Adrenal gland (tissue), 12 donors: ENCODE data around the gene ADK. TPM values are rescaled to one million over a fixed set of nuclear protein-coding genes. Genes with fewer than 3 reads are reported as not detected.

ENCODE experiments used
- DNase-seq, 7 donors: peaks; one replicate each; pipeline ENCODE4 v3.0.0-alpha.2; 2019 to 2020
- H3K27ac ChIP-seq, 5 donors: fragments of 200-600 bp; sonication (generic) in 4 of 5; 1 replicate in 3 of 5; 2 replicates in 2 of 5; pipeline versions ENCODE4 v1.5.1 to v1.8.0; 2016 to 2020; ENCODE audit warnings: mild to moderate bottlenecking in 1 of 5
- H3K27me3 ChIP-seq: fragments of 200-600 bp; 2 replicates; pipeline ENCODE4 v1.8.0; 2021
- H3K36me3 ChIP-seq, 2 donors: fragments of 200-600 bp; replicated peaks in 1 of 2; 1 replicate in 1 of 2; 2 replicates in 1 of 2; pipeline versions ENCODE4 v1.5.1 to v1.8.0; 2018 to 2022
- H3K4me1 ChIP-seq, 2 donors: fragments of 200-600 bp; replicated peaks in 1 of 2; 1 replicate in 1 of 2; 2 replicates in 1 of 2; pipeline versions ENCODE4 v1.5.1 to v1.8.0; 2018 to 2021
- H3K4me3 ChIP-seq, 4 donors: fragments of 200-600 bp; sonication (generic) in 3 of 4; one replicate each; pipeline ENCODE4 v1.5.1; 2016 to 2018
- H3K9me3 ChIP-seq, 3 donors: fragments of 200-600 bp; sonication (generic) in 1 of 3; replicated peaks in 1 of 3; 1 replicate in 2 of 3; 2 replicates in 1 of 3; pipeline versions ENCODE4 v1.5.1 to v1.8.0; 2016 to 2021
- POLR2A ChIP-seq, 2 donors: fragments of 450-650 bp; IDR thresholded peaks; one replicate each; pipeline ENCODE4 v1.6.1; 2017; ENCODE audit warnings: antibody characterized with exemption in 2 of 2, mild to moderate bottlenecking in 2 of 2, moderate library complexity in 1 of 2
- WGBS, 4 donors: extraction: QIAGEN DNeasy Blood & Tissue Kit in 2 of 4; methylation state at CpG; one replicate each; pipeline versions ENCODE4 v1.1.5 to v1.1.7; 2013 to 2017; 5-methylcytosine and 5-hydroxymethylcytosine counted together
- intact Hi-C, 2 donors: fragments of 100-400 bp; cut with DNase I; formaldehyde crosslinking; loops; one replicate each; pipeline versions ENCODE4 v1.14.1 to v1.15.0; 2022 to 2023
- polyA plus RNA-seq, 3 donors: library from polyadenylated mRNA; stranded (reverse); fragments of 200-250 nt in 2 of 3; fragments of 350-450 nt in 1 of 3; fragmentation: Illumina TruSeq in 1 of 3; extraction: RNeasy Lipid Tissue Mini Kit (QIAGEN cat#74804) in 1 of 3; gene quantifications; one replicate each; pipeline ENCODE4 v1.2.3, GENCODE V29; 2013 to 2014
- total RNA-seq, 9 donors: library from RNA; depleted of rRNA in 4 of 9; stranded (reverse); fragments of >200 nt in 4 of 9; fragments of 120-200 nt in 1 of 9; fragmentation: NEBNext Ultra II Directional in 1 of 9; extraction: Animal tissue kit (Norgen Biotek cat#: 25700) in 1 of 9; gene quantifications; one replicate each; pipeline versions ENCODE4 v1.1.0 to v1.2.4, GENCODE V29; 2013 to 2023
- TF ChIP-seq, protein P1 (sequence below), 6 experiments: fragments of 450-650 bp in 4 of 6; fragments of 200-600 bp in 2 of 6; sonication (generic) in 1 of 6; IDR thresholded peaks; 1 replicate in 5 of 6; 2 replicates in 1 of 6; pipeline versions ENCODE4 v1.5.1 to v1.8.0; 2016 to 2021; ENCODE audit warnings: antibody characterized with exemption in 6 of 6, mild to moderate bottlenecking in 2 of 6, moderate library complexity in 1 of 6
- donor health status: healthy with polysubstance abuse.
- donor health status: Bipolar disorder and iron deficiency.
- donor health status: DM: yes; HTN: yes; CAD: no.
- donor health status: DM: no; HTN: no; CAD: no.
- donor health status: DM: no; HTN: no; CAD: no.
- donor health status: DM: yes; HTN: yes; CAD: no.

Gene ADK
- total and polyA plus RNA-seq, 12 donors: 8.2 to 45.5 (median 22.2) TPM

- 69 to 74% (median 70%) methylated on average over 3 of the region's 3 CpGs for WGBS, 4 donors
- no peak for TF ChIP-seq POLR2A (IDR thresholded peaks at IDR 0.05)
- TF ChIP-seq, protein P1, sequence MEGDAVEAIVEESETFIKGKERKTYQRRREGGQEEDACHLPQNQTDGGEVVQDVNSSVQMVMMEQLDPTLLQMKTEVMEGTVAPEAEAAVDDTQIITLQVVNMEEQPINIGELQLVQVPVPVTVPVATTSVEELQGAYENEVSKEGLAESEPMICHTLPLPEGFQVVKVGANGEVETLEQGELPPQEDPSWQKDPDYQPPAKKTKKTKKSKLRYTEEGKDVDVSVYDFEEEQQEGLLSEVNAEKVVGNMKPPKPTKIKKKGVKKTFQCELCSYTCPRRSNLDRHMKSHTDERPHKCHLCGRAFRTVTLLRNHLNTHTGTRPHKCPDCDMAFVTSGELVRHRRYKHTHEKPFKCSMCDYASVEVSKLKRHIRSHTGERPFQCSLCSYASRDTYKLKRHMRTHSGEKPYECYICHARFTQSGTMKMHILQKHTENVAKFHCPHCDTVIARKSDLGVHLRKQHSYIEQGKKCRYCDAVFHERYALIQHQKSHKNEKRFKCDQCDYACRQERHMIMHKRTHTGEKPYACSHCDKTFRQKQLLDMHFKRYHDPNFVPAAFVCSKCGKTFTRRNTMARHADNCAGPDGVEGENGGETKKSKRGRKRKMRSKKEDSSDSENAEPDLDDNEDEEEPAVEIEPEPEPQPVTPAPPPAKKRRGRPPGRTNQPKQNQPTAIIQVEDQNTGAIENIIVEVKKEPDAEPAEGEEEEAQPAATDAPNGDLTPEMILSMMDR (IDR thresholded peaks at IDR 0.05): no peak
- no peak overlapping the region for H3K4me3 ChIP-seq
- no peaks in the 10 kb centered on the region for H3K27me3 ChIP-seq
- no peak overlapping the region for H3K27ac ChIP-seq
- no peaks in the 10 kb centered on the region for H3K36me3 ChIP-seq
- no peaks in the 10 kb centered on the region for H3K4me1 ChIP-seq
- intact Hi-C loops: no loop called here
- no peaks in the 10 kb centered on the region for H3K9me3 ChIP-seq
- DNase-seq: peak in 1 of 7 donors; percentile 14
Observed at GRCh38 chr10:74738542-74738941, 587.5 kb downstream of the ADK start.

DNA sequence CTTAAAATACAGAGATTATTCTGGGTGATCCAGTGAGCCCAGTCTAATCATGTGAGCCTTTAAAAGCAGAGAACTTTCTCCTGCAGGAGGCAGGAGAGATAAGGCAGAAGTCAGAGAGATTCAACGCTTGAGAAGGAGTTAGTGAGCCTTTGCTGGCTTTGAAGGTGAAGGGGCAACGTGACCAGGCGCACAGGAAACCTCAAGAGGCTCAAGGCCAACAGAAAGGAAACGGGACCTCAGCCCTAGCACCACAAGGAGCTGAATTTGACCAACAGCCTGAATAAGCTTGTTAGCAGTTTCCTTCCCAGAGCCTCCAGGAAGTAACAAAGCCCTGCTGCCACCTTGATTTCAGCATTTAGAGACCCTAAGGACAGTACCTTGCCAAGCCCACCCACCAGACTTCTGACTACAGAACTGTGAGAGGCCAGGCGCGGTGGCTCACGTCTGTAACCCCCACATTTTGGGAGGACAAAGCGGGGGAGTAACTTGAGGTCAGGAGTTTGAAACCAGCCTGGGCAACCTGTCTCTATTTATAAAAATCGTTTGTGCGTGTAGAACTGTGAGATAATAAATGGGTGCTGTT, 588.1 kb downstream of the ADK start:
- DNase-seq: peak in 2 of 7 donors; percentile 8 to 50
- no peak overlapping the region for H3K4me3 ChIP-seq
- 52 to 58% (median 55%) methylated on average over 10 of the region's 10 CpGs for WGBS, 4 donors
- no peaks in the 10 kb centered on the region for H3K27me3 ChIP-seq
- H3K4me1 ChIP-seq: no peaks in the 10 kb centered on the region
- TF ChIP-seq, protein P1 (IDR thresholded peaks at IDR 0.05): peak in 4 of 6 experiments; percentile 12 to 37 (median 29)
- no peak for TF ChIP-seq POLR2A (IDR thresholded peaks at IDR 0.05)
- no peak overlapping the region for H3K27ac ChIP-seq
- intact Hi-C loops: no loop called here
- H3K36me3 ChIP-seq: no peaks in the 10 kb centered on the region
- no peaks in the 10 kb centered on the region for H3K9me3 ChIP-seq

DNA sequence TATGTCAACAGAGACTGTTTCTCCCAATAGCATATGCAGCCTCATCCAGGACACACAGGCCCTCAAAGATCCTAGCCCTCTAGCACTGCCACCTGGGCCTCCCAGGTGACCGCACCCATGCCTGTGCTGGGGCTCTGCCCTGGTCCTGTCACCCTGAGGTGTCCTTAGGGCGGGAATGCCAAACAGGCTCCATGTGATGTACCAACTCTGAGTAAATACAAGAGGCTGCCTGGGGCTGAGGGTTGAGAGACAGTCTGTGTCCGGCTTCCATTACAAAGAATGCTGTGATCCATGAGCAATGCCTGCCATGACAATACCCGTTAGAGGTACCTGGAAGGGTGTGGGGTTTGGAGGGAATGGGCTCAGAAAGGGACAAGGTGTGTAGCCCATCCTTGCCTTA, 592.4 kb downstream of the ADK start:
- WGBS, 4 donors: 94 to 98% (median 97%) methylated on average over 4 of the region's 4 CpGs
- peak in 1 of 7 donors; percentile 33 for DNase-seq
- Histone ChIP-seq H3K27ac (no peak overlapping the region), H3K4me1 (no peaks in the 10 kb centered on the region), H3K36me3 (no peaks in the 10 kb centered on the region), H3K27me3 (no peaks in the 10 kb centered on the region), H3K4me3 (no peak overlapping the region), H3K9me3 (no peaks in the 10 kb centered on the region)
- intact Hi-C loops: no loop called here
- TF ChIP-seq, protein P1 (IDR thresholded peaks at IDR 0.05): no peak
- no peak for TF ChIP-seq POLR2A (IDR thresholded peaks at IDR 0.05)

DNA sequence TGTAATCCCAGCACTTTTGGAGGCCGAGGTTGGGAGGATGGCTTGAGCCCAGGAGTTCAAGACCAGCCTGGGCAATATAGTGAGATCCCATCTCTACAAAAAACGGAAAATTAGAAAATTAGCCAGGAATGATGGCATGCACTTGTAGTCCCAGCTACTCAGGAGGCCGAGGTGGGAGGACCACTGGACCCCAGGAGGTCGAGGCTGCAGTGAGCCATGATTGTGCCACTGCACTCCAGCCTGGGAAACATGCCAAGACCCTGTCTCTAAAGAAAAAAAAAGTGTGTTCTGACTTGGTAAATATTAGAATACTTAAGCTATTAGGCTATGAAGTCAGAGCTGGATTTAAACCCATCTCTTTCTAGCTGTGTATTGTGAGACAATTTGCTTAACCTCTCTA, 594.4 kb downstream of the ADK start:
- no peaks in the 10 kb centered on the region for H3K27me3 ChIP-seq
- no peak for TF ChIP-seq POLR2A (IDR thresholded peaks at IDR 0.05)
- TF ChIP-seq, protein P1 (IDR thresholded peaks at IDR 0.05): no peak
- DNase-seq: peak in 1 of 7 donors; percentile 17
- no peak overlapping the region for H3K4me3 ChIP-seq
- no peaks in the 10 kb centered on the region for H3K9me3 ChIP-seq
- H3K4me1 ChIP-seq: no peaks in the 10 kb centered on the region
- 84 to 98% (median 91%) methylated on average over 4 of the region's 4 CpGs for WGBS, 4 donors
- no peak overlapping the region for H3K27ac ChIP-seq
- intact Hi-C loops: no loop called here
- H3K36me3 ChIP-seq: no peaks in the 10 kb centered on the region
